GM23338 (cell line): ENCODE results near the gene MYO3B. TPM values are rescaled to one million over a fixed set of nuclear protein-coding genes. Genes with fewer than 3 reads are reported as not detected.
"Not testable (repeated sequence)": the region's sequence is repeated elsewhere in the genome, so short reads cannot be mapped to it uniquely, and the experiment has no call there.

Source experiments
- ATAC-seq: fragments of 200-7000 bp; cut with Tn5 transposase; 3 replicates; pipeline ENCODE4 v1.9.1; 2020
- DNase-seq: peaks from one replicate; pipeline ENCODE4 v3.0.0-alpha.2; 2015; ENCODE audit warnings: low spot score
- H2AFZ ChIP-seq: fragments of 200-600 bp; sonication (generic); 2 replicates; pipeline ENCODE4 v1.8.0; 2016; ENCODE audit warnings: antibody characterized with exemption, mild to moderate bottlenecking, moderate library complexity
- H3F3A ChIP-seq: fragments of 200-600 bp; sonication (generic); replicated peaks from 2 replicates; pipeline ENCODE4 v1.8.0; 2017; ENCODE audit warnings: antibody characterized with exemption, mixed run types, low read depth
- H3K27ac ChIP-seq: fragments of 200-600 bp; sonication (generic); 2 replicates; pipeline ENCODE4 v1.6.1; 2016; ENCODE audit warnings: low read depth
- H3K27me3 ChIP-seq: fragments of 200-600 bp; sonication (generic); 2 replicates; pipeline ENCODE4 v1.8.0; 2016; ENCODE audit warnings: mild to moderate bottlenecking, mixed run types, moderate library complexity; ENCODE audit not compliant: insufficient read depth
- H3K36me3 ChIP-seq: fragments of 200-600 bp; sonication (generic); 2 replicates; pipeline ENCODE4 v1.8.0; 2016; ENCODE audit warnings: mild to moderate bottlenecking; ENCODE audit not compliant: insufficient read depth
- H3K4me1 ChIP-seq: fragments of 200-600 bp; sonication (generic); 2 replicates; pipeline ENCODE4 v1.8.0; 2016; ENCODE audit warnings: mild to moderate bottlenecking, moderate library complexity; ENCODE audit not compliant: insufficient read depth
- H3K4me2 ChIP-seq: fragments of 200-600 bp; sonication (generic); 2 replicates; pipeline ENCODE4 v1.7.1; 2017; ENCODE audit warnings: mixed run types
- H3K4me3 ChIP-seq: fragments of 200-600 bp; sonication (generic); 2 replicates; pipeline ENCODE4 v1.6.1; 2016; ENCODE audit warnings: mixed run types
- H3K79me2 ChIP-seq: fragments of 200-600 bp; sonication (generic); replicated peaks from 2 replicates; pipeline ENCODE4 v1.8.0; 2017; ENCODE audit warnings: mild to moderate bottlenecking; ENCODE audit not compliant: insufficient read depth
- H3K9me2 ChIP-seq: fragments of 200-600 bp; sonication (generic); 2 replicates; pipeline ENCODE4 v1.8.0; 2017; ENCODE audit not compliant: insufficient read depth
- H4K20me1 ChIP-seq: fragments of 200-600 bp; sonication (generic); replicated peaks from 2 replicates; pipeline ENCODE4 v1.8.0; 2017; ENCODE audit warnings: mild to moderate bottlenecking; ENCODE audit not compliant: insufficient read depth
- H3K27ac Mint-ChIP-seq: 2 replicates; pipeline ENCODE4 v1.8.0; 2020; ENCODE audit warnings: inconsistent platforms, mild to moderate bottlenecking, moderate library complexity, mixed read lengths
- H3K27me3 Mint-ChIP-seq: 3 replicates; pipeline ENCODE4 v1.8.0; 2022; ENCODE audit warnings: low read depth, mild to moderate bottlenecking, moderate library complexity, mixed read lengths, inconsistent platforms; ENCODE audit not compliant: insufficient read depth, poor library complexity
- H3K36me3 Mint-ChIP-seq: 3 replicates; pipeline ENCODE4 v1.8.0; 2021; ENCODE audit warnings: low read depth, mild to moderate bottlenecking, inconsistent platforms, moderate library complexity, mixed read lengths
- H3K4me1 Mint-ChIP-seq: 3 replicates; pipeline ENCODE4 v1.8.0; 2020; ENCODE audit warnings: mild to moderate bottlenecking, inconsistent platforms, mixed read lengths
- H3K4me3 Mint-ChIP-seq: 3 replicates; pipeline ENCODE4 v1.8.0; 2021; ENCODE audit warnings: moderate library complexity, mild to moderate bottlenecking, inconsistent platforms, mixed read lengths
- H3K9me3 Mint-ChIP-seq: 3 replicates; pipeline ENCODE4 v1.8.0; 2020; ENCODE audit warnings: moderate library complexity, mild to moderate bottlenecking, inconsistent platforms, mixed read lengths
- JUNB ChIP-seq: IDR thresholded peaks from one replicate; pipeline ENCODE4 v1.6.1; 2016; ENCODE audit warnings: antibody characterized with exemption; ENCODE audit not compliant: unreplicated experiment
- polyA plus RNA-seq: library from polyadenylated mRNA; unstranded; fragments of >200 nt; fragmentation: Nextera tagmentation; extraction: Ambion mirVana; gene quantifications from 2 replicates; pipeline ENCODE4 v1.2.1, GENCODE V29; 2016
- total RNA-seq: library from RNA; depleted of rRNA; stranded (reverse); fragments of >200 nt; shearing (Covaris generic); gene quantifications from 2 replicates; pipeline ENCODE4 v1.2.3, GENCODE V29; 2014
- TF ChIP-seq, protein P1 (sequence below): fragments of 250-450 bp; sonication (Bioruptor Pico); IDR thresholded peaks from 2 replicates; pipeline ENCODE4 v1.5.0; 2020; ENCODE audit warnings: mild to moderate bottlenecking, moderate library complexity

MYO3B gene
- total and polyA plus RNA-seq, 2 experiments from 2014 or later = 0.42 TPM; not detected in 1

DNA sequence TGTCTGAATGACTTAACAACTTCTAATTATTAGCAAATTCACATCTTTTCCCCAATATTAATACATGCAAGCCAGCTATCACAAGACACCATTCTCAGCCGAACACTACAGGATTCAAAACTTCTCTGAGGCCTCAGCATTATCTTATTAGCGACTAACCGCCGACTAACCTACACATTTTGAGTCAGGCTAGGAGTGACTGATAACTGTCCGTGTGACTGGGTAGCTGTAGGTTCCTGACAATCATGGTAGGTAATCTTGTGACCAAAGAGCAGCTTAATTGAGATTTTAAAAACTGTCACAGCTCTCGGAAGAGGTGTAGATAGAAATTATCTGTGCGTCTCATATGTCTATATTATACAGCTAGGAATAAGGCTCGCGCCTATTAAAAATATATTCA lies 493.1 kb downstream of the MYO3B start (continued):
- TF ChIP-seq, protein P1, sequence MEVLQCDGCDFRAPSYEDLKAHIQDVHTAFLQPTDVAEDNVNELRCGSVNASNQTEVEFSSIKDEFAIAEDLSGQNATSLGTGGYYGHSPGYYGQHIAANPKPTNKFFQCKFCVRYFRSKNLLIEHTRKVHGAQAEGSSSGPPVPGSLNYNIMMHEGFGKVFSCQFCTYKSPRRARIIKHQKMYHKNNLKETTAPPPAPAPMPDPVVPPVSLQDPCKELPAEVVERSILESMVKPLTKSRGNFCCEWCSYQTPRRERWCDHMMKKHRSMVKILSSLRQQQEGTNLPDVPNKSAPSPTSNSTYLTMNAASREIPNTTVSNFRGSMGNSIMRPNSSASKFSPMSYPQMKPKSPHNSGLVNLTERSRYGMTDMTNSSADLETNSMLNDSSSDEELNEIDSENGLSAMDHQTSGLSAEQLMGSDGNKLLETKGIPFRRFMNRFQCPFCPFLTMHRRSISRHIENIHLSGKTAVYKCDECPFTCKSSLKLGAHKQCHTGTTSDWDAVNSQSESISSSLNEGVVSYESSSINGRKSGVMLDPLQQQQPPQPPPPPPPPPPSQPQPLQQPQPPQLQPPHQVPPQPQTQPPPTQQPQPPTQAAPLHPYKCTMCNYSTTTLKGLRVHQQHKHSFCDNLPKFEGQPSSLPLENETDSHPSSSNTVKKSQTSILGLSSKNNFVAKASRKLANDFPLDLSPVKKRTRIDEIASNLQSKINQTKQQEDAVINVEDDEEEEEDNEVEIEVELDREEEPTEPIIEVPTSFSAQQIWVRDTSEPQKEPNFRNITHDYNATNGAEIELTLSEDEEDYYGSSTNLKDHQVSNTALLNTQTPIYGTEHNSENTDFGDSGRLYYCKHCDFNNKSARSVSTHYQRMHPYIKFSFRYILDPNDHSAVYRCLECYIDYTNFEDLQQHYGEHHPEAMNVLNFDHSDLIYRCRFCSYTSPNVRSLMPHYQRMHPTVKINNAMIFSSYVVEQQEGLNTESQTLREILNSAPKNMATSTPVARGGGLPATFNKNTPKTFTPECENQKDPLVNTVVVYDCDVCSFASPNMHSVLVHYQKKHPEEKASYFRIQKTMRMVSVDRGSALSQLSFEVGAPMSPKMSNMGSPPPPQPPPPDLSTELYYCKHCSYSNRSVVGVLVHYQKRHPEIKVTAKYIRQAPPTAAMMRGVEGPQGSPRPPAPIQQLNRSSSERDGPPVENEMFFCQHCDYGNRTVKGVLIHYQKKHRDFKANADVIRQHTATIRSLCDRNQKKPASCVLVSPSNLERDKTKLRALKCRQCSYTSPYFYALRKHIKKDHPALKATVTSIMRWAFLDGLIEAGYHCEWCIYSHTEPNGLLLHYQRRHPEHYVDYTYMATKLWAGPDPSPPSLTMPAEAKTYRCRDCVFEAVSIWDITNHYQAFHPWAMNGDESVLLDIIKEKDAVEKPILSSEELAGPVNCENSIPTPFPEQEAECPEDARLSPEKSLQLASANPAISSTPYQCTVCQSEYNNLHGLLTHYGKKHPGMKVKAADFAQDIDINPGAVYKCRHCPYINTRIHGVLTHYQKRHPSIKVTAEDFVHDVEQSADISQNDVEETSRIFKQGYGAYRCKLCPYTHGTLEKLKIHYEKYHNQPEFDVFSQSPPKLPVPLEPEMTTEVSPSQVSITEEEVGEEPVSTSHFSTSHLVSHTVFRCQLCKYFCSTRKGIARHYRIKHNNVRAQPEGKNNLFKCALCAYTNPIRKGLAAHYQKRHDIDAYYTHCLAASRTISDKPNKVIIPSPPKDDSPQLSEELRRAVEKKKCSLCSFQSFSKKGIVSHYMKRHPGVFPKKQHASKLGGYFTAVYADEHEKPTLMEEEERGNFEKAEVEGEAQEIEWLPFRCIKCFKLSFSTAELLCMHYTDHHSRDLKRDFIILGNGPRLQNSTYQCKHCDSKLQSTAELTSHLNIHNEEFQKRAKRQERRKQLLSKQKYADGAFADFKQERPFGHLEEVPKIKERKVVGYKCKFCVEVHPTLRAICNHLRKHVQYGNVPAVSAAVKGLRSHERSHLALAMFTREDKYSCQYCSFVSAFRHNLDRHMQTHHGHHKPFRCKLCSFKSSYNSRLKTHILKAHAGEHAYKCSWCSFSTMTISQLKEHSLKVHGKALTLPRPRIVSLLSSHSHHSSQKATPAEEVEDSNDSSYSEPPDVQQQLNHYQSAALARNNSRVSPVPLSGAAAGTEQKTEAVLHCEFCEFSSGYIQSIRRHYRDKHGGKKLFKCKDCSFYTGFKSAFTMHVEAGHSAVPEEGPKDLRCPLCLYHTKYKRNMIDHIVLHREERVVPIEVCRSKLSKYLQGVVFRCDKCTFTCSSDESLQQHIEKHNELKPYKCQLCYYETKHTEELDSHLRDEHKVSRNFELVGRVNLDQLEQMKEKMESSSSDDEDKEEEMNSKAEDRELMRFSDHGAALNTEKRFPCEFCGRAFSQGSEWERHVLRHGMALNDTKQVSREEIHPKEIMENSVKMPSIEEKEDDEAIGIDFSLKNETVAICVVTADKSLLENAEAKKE (CRISPR knock-in tag) = no peak

DNA sequence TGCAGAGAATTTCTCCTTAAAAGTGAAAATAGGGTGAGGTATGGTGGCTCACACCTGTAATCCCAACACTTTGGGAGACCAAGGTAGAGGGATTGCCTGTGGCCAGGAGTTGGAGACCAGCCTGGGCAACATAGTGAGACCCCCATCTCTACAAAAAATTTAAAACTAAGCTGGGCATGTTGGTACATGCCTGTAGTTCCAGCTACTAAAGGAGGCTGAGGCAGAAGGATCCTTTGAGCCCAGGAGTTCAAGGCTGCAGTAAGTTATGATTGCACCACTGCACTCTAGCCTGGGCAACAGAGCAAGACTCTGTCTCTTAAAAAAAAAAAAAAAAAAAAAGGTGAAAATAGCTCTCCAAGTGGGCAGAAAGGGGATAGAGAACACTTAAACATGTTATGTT lies 496.3 kb downstream of the MYO3B start:
- H3K4me3 Mint-ChIP-seq, H3K9me2 ChIP-seq, H3F3A ChIP-seq, H3K27ac ChIP-seq, H3K27me3 Mint-ChIP-seq, H3K36me3 Mint-ChIP-seq, H3K36me3 ChIP-seq, DNase-seq, ATAC-seq, H3K27me3 ChIP-seq, H2AFZ ChIP-seq, H3K27ac Mint-ChIP-seq, H3K4me1 ChIP-seq, H3K4me2 ChIP-seq, H4K20me1 ChIP-seq, H3K9me3 Mint-ChIP-seq, H3K4me3 ChIP-seq, H3K79me2 ChIP-seq: not testable (repeated sequence)
- H3K4me1 Mint-ChIP-seq = peaks cover 11% of the 10 kb centered on the region

DNA sequence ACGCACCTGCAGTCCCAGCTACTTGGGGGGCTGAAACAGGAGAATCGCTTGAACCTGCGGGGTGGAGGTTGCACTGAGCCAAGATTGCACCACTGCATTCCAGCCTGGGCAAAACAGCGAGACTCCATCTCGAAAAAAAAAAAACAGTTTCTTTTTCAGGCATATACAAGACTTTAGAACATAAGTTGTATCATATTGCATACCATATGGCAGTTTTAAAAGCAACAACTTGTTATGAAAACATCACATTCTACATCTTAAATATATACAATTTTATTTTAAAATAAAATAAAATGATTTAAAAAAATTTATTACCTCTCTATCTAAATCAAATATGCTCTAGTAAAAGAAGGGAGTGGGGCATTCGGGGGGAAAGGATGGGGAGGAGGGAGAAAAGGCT lies 497.8 kb downstream of the MYO3B start:
- Histone ChIP-seq H3K36me3 (no peaks in the 10 kb centered on the region), H3K79me2 (no peaks in the 10 kb centered on the region), H2AFZ (no peak overlapping the region), H3K27me3 (no peaks in the 10 kb centered on the region; the same call in 1 of the 2 replicates), H3K27ac (no peak overlapping the region), H3K4me1 (peaks cover 19% of the 10 kb centered on the region), H3K4me2 (no peak overlapping the region), H4K20me1 (no peaks in the 10 kb centered on the region), H3K9me2 (no peaks in the 10 kb centered on the region), H3K4me3 (no peak overlapping the region), H3F3A (no peaks in the 10 kb centered on the region)
- Mint-ChIP-seq H3K36me3 (no peaks in the 10 kb centered on the region), H3K4me1 (peaks cover 23% of the 10 kb centered on the region), H3K27ac (no peak overlapping the region), H3K27me3 (peaks cover 4% of the 10 kb centered on the region), H3K9me3 (no peaks in the 10 kb centered on the region), H3K4me3 (no peak overlapping the region)
- ATAC-seq = no peak
- TF ChIP-seq, protein P1 (CRISPR knock-in tag) = no peak
- no peak for TF ChIP-seq JUNB
- DNase-seq = no peak
